Fibroblast of villous mesenchyme (primary cell): ENCODE results near the gene INSL3. TPM values are rescaled to one million over a fixed set of nuclear protein-coding genes. Genes with fewer than 3 reads are reported as not detected.
"Not testable (repeated sequence)": the region's sequence is repeated elsewhere in the genome, so short reads cannot be mapped to it uniquely, and the experiment has no call there.

ENCODE experiments used
- DNase-seq: peaks from one replicate; pipeline ENCODE4 v3.0.0-alpha.2; 2010; ENCODE audit warnings: low read depth
- H3K4me3 ChIP-seq: 2 replicates; pipeline ENCODE4 v1.5.1; 2011; ENCODE audit warnings: low read depth, mild to moderate bottlenecking, low read length
- CTCF ChIP-seq: IDR thresholded peaks from 2 replicates; pipeline ENCODE4 v1.5.1; 2012; ENCODE audit warnings: low read depth, mild to moderate bottlenecking, low read length; ENCODE audit not compliant: insufficient read depth
- total RNA-seq: library from RNA; depleted of rRNA; stranded (reverse); fragments of >200 nt; gene quantifications from 2 replicates; pipeline ENCODE4 v1.2.3, GENCODE V29; 2012

INSL3 gene
- total RNA-seq, 1 donor, result not detected

GRCh38 chr19:17811681-17812080 is 9.6 kb downstream of the INSL3 start:
- no peak for TF ChIP-seq CTCF
- H3K4me3 ChIP-seq, result no peak overlapping the region
- DNase-seq, result no peak

- TF ChIP-seq CTCF, result no peak
- H3K4me3 ChIP-seq, result no peak overlapping the region
- DNase-seq, result no peak
Observed at GRCh38 chr19:17811103-17811502, 10.2 kb downstream of the INSL3 start.

GRCh38 chr19:17807731-17808316 is 13.5 kb downstream of the INSL3 start:
- TF ChIP-seq CTCF, result no peak
- no peak overlapping the region for H3K4me3 ChIP-seq
- DNase-seq, result no peak

GRCh38 chr19:17806945-17807344 is 14.4 kb downstream of the INSL3 start:
- no peak for DNase-seq
- H3K4me3 ChIP-seq, result no peak overlapping the region
- no peak for TF ChIP-seq CTCF

- TF ChIP-seq CTCF, result no peak
- no peak for DNase-seq
- no peak overlapping the region for H3K4me3 ChIP-seq
Observed at GRCh38 chr19:17805427-17805826, 15.9 kb downstream of the INSL3 start.

GRCh38 chr19:17803264-17803896 is 17.9 kb downstream of the INSL3 start:
- no peak overlapping the region for H3K4me3 ChIP-seq
- DNase-seq, result no peak
- TF ChIP-seq CTCF, result no peak

GRCh38 chr19:17802137-17802858 is 19.0 kb downstream of the INSL3 start:
- no peak overlapping the region for H3K4me3 ChIP-seq
- DNase-seq, result no peak
- TF ChIP-seq CTCF, result no peak

GRCh38 chr19:17798599-17798998 is 22.7 kb downstream of the INSL3 start:
- DNase-seq, H3K4me3 ChIP-seq: not testable (repeated sequence)
